Neural cell (in vitro differentiated cells): ENCODE results near the gene ERH.

Experiments used
- CTCF ChIP-seq: fragments of 450-650 bp; IDR thresholded peaks from 2 replicates; pipeline ENCODE4 v1.5.1; 2014; ENCODE audit warnings: antibody characterized with exemption, mild to moderate bottlenecking, moderate library complexity; ENCODE audit not compliant: poor library complexity, severe bottlenecking
- EP300 ChIP-seq: fragments of 450-650 bp; conservative IDR thresholded peaks from 2 replicates; pipeline ENCODE4 v1.6.1; 2014; ENCODE audit warnings: antibody characterized with exemption, mild to moderate bottlenecking, moderate library complexity; ENCODE audit not compliant: poor library complexity, severe bottlenecking

DNA sequence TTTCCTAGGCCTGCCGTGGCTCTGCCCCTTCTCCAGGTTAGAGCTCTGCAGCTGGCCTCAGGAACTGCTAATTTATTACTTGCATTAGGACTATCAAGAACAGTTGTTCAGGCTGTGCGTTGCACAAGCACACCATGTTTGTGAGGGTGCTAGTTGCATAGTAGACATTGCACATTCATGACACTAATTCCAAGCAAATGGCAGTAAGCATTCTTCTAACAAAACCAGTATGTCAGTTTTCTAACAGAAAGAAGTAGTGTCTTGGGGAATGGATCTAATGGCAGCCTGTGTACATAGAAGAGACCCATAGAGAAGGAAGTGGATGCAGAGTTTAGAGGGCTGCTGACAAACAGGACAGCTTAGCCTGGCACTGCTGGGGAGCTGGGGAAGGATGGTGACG is 53.9 kb downstream of the ERH start:
- TF ChIP-seq EP300: no peak
- no peak for TF ChIP-seq CTCF
